Psoas muscle (tissue), 8 donors: ENCODE results near the gene NYNRIN. TPM values are rescaled to one million over a fixed set of nuclear protein-coding genes. Genes with fewer than 3 reads are reported as not detected.

Source experiments
- ATAC-seq, 4 donors: fragments of 200-7000 bp; cut with Tn5 transposase; one replicate each; pipeline ENCODE4 v1.9.1; 2020; ENCODE audit warnings: moderate library complexity in 3 of 4, mild to moderate bottlenecking in 2 of 4
- DNase-seq, 2 donors: peaks; one replicate each; pipeline ENCODE4 v3.0.0-alpha.2; 2020
- H3K27ac ChIP-seq: fragments of 200-600 bp; one replicate; pipeline ENCODE4 v1.8.0; 2022
- H3K27me3 ChIP-seq, 3 donors: fragments of 200-600 bp in 1 of 3; one replicate each; pipeline versions ENCODE4 v1.6.1 to v1.8.0; 2013 to 2022; ENCODE audit warnings: low read length in 2 of 3, mild to moderate bottlenecking in 2 of 3, moderate library complexity in 1 of 3; ENCODE audit not compliant: insufficient read depth in 3 of 3
- H3K36me3 ChIP-seq, 2 donors: fragments of 200-600 bp in 1 of 2; one replicate each; pipeline versions ENCODE4 v1.6.1 to v1.8.0; 2013 to 2022; ENCODE audit warnings: low read depth in 1 of 2, mild to moderate bottlenecking in 1 of 2, moderate library complexity in 1 of 2; ENCODE audit not compliant: insufficient read depth in 1 of 2
- H3K4me1 ChIP-seq: fragments of 200-600 bp; one replicate; pipeline ENCODE4 v1.8.0; 2022
- H3K4me3 ChIP-seq: fragments of 200-600 bp; one replicate; pipeline ENCODE4 v1.8.0; 2022; ENCODE audit warnings: mild to moderate bottlenecking
- H3K9me3 ChIP-seq: fragments of 200-600 bp; one replicate; pipeline ENCODE4 v1.8.0; 2022
- CTCF ChIP-seq: fragments of 200-600 bp; IDR thresholded peaks from one replicate; pipeline ENCODE4 v1.8.0; 2022; ENCODE audit warnings: antibody characterized with exemption
- WGBS, 3 donors: extraction: QIAGEN DNeasy Blood & Tissue Kit; methylation state at CpG; one replicate each; pipeline versions ENCODE4 v1.1.6 to v1.1.7; 2013; 5-methylcytosine and 5-hydroxymethylcytosine counted together
- intact Hi-C, 2 donors: fragments of 100-400 bp; cut with DNase I; formaldehyde crosslinking; loops; one replicate each; pipeline versions ENCODE4 v1.11.0 to v1.14.2; 2022
- polyA plus RNA-seq, 3 donors: library from polyadenylated mRNA; stranded (reverse); fragments of 200-250 nt; gene quantifications; one replicate each; pipeline ENCODE4 v1.2.3, GENCODE V29; 2013
- total RNA-seq, 4 donors: library from RNA; stranded (reverse); fragmentation: NEBNext Ultra II Directional in 2 of 4; extraction: Animal tissue kit (Norgen Biotek cat#: 25700) in 2 of 4; gene quantifications; one replicate each; pipeline versions ENCODE4 v1.2.1 to v1.2.4, GENCODE V29; 2021 to 2023
- donor health status: healthy with polysubstance abuse.
- donor health status: DM: no; HTN: no; CAD: no; lungs with moderate emphysema.
- donor health status: Bipolar disorder and iron deficiency.
- donor health status: healthy.
- donor health status: DM: yes; HTN: yes; CAD: no.
- donor health status: DM: no; HTN: no; CAD: no.
- donor health status: DM: no; HTN: no; CAD: no.
- donor health status: DM: yes; HTN: yes; CAD: no.

The NYNRIN gene
- total and polyA plus RNA-seq, 7 donors: 1.1 to 8.0 (median 2.1) TPM

GRCh38 chr14:24395609-24396582, 2.9 kb upstream of the NYNRIN start:
- Histone ChIP-seq H3K27ac (no peak overlapping the region), H3K4me1 (no peaks in the 10 kb centered on the region), H3K27me3 (peaks cover 0 to 29% (median 7%) of the 10 kb centered on the region in 3 donors), H3K4me3 (no peak overlapping the region), H3K36me3 (no peaks in the 10 kb centered on the region), H3K9me3 (no peaks in the 10 kb centered on the region)
- no peak for ATAC-seq
- no peak for DNase-seq
- TF ChIP-seq CTCF: no peak
- intact Hi-C loops: no loop called here
- WGBS, 3 donors: 51 to 65% (median 55%) methylated on average over 8 of the region's 8 CpGs

- no peak overlapping the region for H3K4me3 ChIP-seq
- TF ChIP-seq CTCF: no peak
- peak overlapping the region; percentile 25 for H3K27ac ChIP-seq
- intact Hi-C loops: no loop called here
- ATAC-seq (no peak), DNase-seq (no peak)
- H3K36me3 ChIP-seq: no peaks in the 10 kb centered on the region
- H3K4me1 ChIP-seq: no peaks in the 10 kb centered on the region
- WGBS, 3 donors: 57 to 61% (median 59%) methylated on average over 6 of the region's 6 CpGs
- H3K9me3 ChIP-seq: no peaks in the 10 kb centered on the region
- peaks cover 0 to 13% (median 5%) of the 10 kb centered on the region in 3 donors for H3K27me3 ChIP-seq
Observed at GRCh38 chr14:24397639-24398292, 1.0 kb upstream of the NYNRIN start.

- Histone ChIP-seq H3K9me3 (no peaks in the 10 kb centered on the region), H3K36me3 (no peaks in the 10 kb centered on the region), H3K27ac (peak overlapping the region; percentile 25), H3K4me3 (peak overlapping the region; percentile 74), H3K4me1 (no peaks in the 10 kb centered on the region), H3K27me3 (peaks cover 0 to 8% (median 5%) of the 10 kb centered on the region in 3 donors)
- TF ChIP-seq CTCF: no peak
- 27 to 36% (median 28%) methylated on average over 7 of the region's 7 CpGs for WGBS, 3 donors
- intact Hi-C loops: no loop called here
- ATAC-seq (peak in 1 of 4 donors; percentile 53), DNase-seq (no peak)
Observed at GRCh38 chr14:24398293-24398652, 530 bp upstream of the NYNRIN start.

GRCh38 chr14:24399447-24399822, 632 bp downstream of the NYNRIN start:
- H3K36me3 ChIP-seq: no peaks in the 10 kb centered on the region
- H3K27ac ChIP-seq: peak overlapping the region; percentile 25
- H3K9me3 ChIP-seq: no peaks in the 10 kb centered on the region
- ATAC-seq: peak in 1 of 4 donors; percentile 8
- intact Hi-C loops: no loop called here
- H3K27me3 ChIP-seq: peaks cover 0 to 8% (median 5%) of the 10 kb centered on the region in 3 donors
- WGBS, 3 donors: 28 to 43% (median 38%) methylated on average over 4 to 8 of the region's 8 CpGs
- TF ChIP-seq CTCF: no peak
- H3K4me1 ChIP-seq: peaks cover 3% of the 10 kb centered on the region
- H3K4me3 ChIP-seq: peak overlapping the region; percentile 74
- no peak for DNase-seq
